Measurements from ENCODE around the gene BCL7C.

DNA sequence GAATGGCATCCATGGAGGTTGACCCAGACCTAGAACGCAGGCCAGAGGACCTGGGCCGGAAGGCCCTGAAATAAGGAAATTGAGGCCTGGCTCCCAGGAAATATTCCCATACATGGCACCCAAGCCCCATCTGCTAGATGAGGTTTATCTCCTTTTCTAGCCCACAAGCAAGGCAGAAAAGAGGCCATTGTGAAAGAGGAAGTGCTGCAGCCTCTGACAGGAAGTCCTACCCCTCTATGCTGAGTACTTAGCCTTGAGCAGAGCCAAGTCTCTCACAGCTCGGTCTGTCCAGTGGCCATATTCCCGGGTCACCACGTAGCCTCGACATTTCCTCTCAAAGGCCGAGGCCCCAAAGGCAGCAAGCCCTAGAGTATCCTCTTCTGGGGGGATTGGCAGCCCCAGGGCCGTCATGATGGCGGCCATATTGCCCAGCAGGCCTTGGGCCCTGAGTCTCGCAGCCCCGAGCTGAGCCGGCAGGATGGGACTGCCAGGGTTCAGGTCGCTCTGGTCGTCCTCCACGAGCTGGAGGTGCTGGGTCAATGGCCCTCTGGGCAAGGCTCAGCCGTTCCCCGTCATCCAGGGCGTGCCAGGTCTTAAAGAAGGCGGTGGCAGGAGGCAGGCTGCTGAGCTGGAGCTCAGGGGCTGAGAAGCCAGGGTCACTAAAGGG, 10.4 kb upstream of the BCL7C start:
- TF ChIP-seq, protein P1, sequence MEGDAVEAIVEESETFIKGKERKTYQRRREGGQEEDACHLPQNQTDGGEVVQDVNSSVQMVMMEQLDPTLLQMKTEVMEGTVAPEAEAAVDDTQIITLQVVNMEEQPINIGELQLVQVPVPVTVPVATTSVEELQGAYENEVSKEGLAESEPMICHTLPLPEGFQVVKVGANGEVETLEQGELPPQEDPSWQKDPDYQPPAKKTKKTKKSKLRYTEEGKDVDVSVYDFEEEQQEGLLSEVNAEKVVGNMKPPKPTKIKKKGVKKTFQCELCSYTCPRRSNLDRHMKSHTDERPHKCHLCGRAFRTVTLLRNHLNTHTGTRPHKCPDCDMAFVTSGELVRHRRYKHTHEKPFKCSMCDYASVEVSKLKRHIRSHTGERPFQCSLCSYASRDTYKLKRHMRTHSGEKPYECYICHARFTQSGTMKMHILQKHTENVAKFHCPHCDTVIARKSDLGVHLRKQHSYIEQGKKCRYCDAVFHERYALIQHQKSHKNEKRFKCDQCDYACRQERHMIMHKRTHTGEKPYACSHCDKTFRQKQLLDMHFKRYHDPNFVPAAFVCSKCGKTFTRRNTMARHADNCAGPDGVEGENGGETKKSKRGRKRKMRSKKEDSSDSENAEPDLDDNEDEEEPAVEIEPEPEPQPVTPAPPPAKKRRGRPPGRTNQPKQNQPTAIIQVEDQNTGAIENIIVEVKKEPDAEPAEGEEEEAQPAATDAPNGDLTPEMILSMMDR (conservative IDR thresholded peaks at IDR 0.05; ENCODE audit: low read depth, low read length), result no peak
- TF ChIP-seq EZH2 (IDR thresholded peaks at IDR 0.05; ENCODE audit: borderline replicate concordance, low read depth, low read length, poor library complexity, severe bottlenecking), result no peak
